CD4-positive, alpha-beta T cell treated with Interleukin-6 at 100 ng/mL for 8 hours (primary cell): Measurements from ENCODE around the gene COL6A1.
"Not testable (repeated sequence)": the region's sequence is repeated elsewhere in the genome, so short reads cannot be mapped to it uniquely, and the experiment has no call there.

ENCODE experiments used
- DNase-seq: peaks from one replicate; pipeline ENCODE4 v3.0.0-alpha.2; 2020; ENCODE audit warnings: mixed read lengths, low spot score

Gene COL6A1

DNA sequence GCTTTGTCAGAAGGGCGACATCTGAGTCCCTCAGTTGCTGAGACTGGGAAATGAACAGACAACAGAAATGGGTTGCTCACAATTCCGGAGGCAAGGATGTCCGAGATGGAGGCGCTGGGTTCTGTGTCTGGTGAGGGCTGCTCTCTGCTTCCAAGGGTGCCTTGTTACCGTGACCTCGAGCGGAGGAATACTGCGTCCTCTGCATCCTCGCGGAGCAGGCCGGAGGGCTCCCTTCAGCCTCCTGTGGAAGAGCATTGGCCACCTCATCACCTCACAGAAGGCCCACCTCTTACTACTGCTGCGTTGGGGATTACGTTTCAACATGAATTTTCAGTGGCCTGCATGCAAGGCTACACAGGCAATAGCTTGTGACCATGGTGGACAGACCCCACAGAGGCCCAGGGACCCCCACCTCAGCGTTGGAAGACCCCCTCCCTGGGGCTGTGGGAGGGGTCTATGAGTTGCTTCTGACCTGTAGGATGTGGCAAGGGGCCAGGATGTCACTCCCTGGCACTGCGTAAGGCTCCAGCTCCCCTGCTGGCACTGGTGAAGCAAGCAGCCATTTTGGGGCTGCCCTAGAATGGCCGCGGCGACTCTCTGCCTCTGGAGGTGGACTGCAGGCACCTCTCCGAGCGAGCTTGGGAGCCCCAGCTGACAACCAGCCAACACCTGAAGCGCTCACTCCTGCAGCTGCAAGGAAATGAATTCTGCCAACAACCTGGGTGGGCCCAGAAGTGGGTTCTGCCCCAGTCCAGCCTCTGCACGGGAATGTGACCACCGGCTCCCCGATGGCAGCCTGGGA lies 36.3 kb upstream of the COL6A1 start:
- no peak for DNase-seq

DNA sequence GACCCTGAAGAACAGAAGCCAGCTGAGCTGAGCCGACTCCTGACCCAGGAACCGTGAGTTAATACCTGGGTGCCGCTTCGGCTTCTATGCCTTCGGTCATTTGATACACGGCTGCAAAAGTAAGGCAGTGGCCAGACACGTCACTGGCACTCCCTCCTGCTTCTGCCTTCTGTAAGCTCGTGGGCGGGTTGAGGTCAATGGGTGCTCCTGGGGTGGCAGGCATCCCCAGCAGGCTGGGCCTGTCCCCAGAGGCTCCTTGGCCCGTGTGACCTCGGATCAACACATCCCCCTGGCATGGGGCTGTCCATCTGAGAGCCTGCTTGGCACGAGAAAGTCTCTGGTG lies 35.7 kb upstream of the COL6A1 start:
- no peak for DNase-seq

DNA sequence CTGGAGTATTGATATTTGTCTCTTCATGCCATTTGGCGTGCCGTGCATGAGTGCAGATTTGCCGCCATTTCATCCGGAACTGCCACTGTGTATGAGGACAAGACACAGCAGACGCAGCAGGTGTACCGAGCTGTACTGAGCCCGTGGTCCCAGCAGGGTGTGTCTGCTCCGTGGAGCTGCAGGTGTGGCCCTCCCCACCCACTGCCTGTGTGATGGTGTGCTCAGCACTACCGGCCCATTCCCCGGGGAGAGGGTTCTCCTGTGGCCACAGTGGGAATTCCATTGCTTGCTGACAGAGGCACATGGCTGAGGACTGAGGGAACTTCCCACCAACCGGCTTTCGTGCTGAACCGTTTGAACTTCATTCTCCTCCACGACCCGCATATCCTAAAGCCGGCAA lies 34.3 kb upstream of the COL6A1 start:
- no peak for DNase-seq

DNA sequence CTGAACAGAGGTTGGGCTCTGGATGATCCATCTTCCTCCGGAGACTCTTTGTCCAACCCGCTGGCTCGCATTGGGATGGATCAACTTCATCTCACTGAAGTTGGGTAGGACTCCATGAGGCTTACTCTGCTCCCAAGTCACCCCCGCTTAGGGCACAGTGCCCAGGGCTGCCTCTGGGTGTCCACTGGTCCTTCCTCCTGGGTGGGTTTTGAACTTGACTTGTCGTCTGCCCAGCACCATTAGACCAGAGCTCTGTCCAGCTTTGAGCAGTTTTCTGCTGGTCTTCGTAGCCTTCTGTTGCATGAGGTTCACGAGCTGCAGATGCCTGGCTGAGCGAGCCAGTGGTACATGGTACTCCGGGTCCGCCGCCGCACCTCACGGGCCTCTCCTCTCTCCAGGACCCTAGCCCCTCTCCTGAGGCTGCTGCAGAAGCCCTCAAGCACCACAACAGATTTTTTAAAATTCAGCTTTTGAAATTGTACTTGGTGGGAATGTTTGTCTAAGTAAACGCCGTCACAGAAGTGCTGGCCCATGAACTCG lies 33.8 kb upstream of the COL6A1 start:
- DNase-seq, result no peak

DNA sequence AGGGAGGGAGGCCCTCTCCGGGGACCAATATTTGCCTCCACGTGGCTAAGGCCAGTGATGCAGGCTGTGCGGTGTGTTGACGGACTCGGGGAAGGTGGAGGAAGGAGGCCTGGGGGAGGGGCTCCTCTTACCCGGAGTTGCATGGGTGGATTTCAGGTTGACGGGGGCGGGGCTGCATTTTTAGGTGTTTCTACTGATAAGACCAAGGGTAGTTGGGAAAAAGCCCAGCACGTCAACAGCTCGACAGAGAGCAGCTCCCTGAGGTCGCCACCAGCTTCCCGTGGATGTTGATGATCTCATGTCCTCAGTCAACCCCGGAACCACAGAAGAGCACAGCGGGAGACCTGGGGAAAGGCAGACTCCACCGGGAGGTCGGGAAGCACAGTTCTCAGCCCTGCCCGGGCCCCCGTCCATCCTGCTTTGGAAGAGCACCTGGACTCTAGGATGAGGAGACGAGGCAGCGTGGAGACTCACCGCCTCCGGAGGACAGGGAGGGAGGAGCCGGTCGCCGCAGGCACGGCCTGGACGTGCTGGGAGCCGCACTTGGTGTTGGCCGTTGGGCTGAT lies 32.9 kb upstream of the COL6A1 start:
- no peak for DNase-seq

DNA sequence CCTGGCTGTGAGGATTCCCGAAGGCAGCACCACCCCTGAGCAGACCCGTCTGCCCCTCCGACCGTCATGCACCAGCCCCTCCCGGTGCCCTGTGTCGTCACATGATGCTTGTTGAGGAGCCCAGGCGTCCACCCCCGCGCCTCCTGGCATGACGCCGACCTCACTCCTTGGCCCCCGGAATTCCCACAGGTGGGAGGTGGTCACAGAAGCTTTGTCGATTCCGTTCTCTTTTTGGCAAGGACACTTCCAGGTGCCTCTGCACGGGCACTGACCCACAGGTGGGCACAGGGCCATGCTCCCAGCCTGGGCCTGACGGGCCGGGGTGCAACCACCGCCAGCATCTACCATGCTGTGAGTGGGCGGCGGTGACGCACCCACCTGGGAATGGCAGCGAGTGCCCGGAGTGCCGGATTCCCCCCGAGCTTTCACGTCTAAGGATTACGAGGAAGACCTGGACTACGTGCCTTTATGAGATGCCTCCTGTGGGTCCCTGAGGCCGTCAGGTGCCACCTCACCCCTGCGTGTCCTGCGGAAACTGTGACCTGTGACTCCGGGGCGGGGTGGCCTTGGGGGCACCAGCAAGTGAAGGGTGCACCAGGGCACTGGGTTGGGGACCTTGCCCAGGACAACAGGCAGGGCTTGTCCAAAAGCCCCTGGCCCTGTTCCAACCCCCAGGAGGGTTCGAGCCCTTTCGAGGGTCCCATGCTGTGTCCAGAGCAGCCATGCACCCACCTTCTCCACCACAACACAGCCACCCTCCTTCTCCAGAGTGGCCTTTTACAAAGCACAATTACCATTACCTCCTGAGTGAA lies 31.4 kb upstream of the COL6A1 start:
- DNase-seq, result no peak

DNA sequence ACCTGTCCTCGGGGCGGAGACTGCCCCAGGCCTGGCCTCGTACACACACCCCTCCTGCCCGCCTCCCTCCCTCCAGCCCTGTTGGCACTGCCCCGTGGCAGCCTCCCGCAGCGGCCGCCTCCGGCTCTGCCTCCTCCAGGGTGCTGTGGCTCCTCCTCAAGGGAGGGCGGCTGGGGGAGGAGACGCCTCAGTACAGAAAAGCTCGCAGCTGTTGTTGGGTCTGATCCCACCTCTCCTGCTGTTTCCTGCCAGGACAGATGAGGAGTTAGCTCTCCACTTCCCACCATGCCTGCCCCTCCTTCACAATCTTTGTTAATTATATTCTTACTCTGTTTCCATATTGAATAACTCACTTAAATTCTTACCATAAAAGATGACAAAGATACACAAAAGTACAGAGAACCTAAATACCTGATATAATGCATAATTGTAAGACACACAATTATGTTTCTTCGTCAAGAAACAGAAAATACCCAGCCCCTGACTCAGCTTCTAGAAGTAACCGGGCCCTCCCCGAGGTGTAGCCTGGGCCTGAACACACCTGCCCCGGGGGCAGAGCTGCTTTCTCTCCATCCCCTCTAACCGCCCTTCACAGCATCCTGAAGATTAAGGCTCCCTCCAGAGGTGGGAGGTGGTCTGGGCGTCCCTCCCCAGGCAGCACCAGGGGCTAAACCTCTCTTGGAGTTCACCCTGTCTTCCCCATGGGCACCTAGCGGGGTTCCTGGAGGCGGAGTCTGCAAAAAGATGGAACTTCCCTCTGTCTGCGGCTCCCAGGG lies 30.6 kb upstream of the COL6A1 start:
- DNase-seq, result no peak

DNA sequence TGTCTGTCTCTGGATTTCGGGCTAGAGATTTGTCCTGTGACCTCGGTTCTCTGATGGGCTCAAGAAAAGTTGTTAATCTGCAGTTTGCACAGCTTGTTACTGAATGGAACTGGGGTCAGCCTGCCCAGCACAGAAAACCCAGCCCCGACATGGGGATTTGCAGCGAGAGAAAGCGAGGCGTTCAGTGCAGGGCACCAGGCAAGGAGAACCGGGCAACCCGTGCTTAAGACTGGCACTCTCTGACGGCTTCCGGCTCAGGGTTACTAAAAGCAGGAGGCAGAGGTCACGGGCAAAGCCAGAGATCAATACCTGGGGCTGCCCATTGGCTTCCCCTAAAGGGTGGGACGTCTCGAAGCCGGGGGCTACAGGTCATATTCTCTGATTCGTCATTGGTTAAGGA lies 29.9 kb upstream of the COL6A1 start:
- no peak for DNase-seq

DNA sequence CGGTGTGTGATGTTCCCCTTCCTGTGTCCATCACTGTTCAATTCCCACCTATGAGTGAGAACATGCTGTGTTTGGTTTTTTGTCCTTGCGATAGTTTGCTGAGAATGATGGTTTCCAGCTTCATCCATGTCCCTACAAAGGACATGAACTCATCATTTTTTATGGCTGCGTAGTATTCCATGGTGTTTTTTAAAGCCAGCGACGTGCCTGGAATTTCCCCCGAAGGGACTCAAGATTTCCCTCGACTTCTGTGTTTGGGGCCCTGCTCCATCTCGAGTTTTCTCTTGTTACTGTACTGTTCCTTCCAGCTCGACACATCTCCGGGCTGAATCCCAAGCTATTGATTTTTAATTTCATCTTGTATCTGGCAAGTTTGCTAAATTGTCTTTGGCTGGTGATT lies 29.0 kb upstream of the COL6A1 start:
- DNase-seq, result not testable (repeated sequence)

DNA sequence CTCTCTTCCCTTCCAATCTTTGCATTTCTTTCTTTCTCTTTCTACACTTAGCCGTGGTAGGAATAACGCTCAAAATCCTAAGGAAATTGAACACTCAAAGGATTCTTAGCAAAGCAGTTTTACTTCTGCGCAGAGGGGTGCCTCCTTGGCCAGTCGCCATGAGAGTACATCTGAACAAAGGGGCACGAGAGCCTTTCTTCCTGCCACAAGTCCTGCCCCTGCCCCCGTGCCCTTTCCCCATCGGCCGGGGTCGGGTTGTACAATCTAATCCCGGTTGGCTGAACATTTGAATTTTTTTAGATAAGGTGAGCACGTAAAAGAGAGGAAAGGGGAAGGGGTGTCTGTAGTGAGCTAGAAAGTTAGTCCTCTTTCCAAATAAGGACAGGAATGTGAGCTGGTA lies 28.6 kb upstream of the COL6A1 start:
- DNase-seq, result no peak

DNA sequence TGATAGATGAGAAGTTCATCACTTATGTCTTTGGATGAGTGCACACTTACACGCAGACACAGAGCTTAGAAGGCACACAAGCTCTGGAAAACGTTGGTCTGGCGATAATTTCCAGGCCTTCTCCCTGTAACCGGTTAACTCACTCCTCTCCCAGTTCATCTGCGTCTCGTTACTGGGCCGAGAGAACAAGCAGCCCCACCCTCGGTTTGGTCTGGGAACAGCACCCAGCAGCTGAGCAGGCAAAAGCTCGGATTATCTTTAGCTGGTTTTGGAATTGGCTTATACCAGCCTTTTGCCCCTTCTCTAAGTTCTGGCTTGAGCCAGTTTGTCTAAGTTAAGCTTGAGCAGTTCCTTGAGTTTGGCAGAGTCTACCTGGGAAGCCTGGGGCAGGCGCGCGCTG lies 27.3 kb upstream of the COL6A1 start:
- no peak for DNase-seq

DNA sequence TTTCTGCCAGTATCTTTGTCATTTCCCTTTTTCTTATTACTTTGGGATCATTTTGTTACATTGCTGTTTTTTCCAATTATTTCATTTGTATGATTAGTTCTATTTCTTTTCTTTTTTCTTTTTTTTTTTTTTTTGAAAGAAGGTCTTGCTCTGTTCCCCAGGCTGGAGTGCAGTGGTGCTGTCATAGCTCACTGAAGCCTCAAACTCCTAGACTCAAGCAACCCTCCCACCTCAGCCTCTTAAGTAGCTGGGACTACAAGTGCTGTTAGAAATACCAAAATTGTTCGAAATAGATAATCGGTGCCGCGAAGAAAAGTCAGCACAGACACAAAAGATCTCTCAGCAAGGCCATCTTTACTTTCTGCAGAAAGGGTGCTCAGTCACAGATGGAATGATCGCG lies 26.6 kb upstream of the COL6A1 start:
- DNase-seq, result no peak

DNA sequence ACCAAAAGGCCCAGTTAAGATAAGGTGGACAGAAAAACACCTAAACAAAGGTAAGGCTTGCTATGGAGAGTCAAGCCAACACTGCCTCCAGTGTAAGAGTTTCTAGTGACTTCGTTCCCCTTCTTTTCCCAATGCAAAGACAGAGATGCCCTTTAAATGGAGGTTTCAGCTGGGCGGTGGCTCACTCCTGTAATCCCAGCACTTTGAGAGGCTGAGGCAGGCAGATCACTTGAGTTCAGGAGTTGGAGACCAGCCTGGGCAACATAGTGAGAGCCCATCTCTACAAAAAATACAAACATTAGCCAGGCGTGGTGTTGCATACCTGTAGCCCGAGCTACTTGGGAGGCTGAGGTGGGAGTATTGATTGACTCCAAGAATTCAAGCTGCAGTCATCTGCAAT lies 24.0 kb upstream of the COL6A1 start:
- DNase-seq, result no peak

DNA sequence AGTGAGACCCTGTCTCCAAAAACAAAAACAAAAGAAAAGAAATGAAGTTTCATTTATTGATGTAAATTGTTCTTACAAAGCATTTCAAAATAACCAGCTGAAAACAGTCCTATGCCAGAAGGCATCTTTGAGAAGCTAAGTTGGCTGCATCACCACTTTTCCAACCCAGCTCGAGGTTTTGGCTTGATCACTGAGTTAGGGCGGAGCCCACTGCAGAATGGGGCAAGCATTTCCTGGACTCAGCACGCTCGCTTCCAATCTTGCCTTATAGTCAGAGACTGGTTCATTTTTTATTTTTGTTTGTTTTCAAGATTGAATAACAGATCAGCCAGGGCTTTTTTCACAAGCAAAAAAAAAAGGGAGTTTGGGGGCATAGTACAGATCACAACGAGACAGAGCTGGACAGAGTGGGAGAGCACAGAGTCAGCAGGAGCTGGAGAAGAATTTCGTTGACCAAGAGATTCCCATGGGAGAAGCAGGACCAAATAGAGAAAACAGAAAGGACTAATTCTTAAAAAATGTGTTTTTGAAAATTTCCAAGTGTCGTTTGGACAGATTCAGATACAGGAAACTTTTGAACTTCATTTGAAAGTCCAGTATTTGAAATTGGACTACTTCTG lies 23.5 kb upstream of the COL6A1 start:
- no peak for DNase-seq

DNA sequence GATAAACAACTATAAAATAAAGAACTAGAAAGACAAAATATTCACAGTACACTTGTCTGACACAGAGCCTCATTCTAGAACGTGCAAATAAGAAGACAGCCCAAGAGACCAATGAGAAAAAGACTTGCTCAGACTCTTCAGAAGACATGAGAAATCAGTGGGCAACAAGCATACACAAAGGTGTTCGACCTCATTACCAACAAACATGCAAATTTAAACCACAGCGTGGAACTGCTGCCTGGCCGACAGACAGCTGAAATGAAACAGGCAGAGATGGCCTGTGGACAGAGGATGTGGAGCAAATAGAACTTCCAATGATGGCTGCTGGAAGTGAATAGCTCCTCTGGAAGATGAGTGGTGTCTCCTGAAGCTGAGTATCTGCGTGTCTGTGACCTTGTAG lies 22.4 kb upstream of the COL6A1 start:
- no peak for DNase-seq

DNA sequence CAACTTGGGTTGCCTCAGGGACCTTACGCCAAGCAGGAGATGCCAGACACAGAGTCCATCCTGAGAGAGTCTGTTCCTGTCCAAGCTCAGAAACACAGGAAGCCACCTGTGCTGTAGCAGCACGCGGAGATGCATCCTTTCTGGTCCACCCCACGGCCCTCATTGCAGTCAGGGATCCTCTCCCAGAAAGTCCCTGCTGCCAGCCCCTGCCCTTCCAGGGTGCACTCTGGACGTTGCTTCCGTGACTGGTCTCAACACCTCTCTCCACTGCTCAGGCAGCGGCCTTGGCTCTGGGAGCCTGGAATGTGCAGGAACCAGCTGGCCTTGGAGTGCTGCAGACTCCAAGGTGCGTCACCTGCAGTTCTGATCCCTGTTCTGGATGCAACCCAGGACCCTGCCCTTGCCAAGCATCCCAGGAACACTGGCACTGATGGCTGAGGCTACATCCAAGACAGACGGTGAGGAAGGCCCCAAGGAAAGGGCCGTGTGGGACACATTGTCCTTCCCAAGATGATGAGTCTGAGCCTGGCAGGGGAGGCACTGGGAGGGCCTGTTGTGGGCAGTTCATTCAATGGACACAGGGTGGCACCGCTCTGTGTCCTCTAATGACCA lies 21.7 kb upstream of the COL6A1 start:
- DNase-seq, result no peak

DNA sequence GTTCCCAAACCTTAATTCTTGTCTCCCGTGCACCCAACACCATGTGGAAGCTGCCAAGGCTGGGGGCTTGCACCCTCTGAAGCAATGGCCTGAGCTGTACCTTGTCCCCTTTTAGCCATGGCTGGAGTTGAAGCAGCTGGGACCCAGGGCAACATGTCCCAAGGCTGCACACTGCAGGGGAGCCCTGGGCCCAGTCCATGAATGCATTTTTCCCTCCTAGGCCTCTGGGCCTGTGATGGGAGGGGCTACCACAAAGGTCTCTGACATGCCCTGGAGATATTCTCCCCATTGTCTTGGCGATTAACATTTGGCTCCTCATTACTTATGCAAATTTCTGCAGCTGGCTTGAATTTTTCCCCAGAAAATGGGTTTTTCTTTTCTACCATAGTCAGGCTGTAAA lies 20.2 kb upstream of the COL6A1 start:
- not testable (repeated sequence) for DNase-seq

DNA sequence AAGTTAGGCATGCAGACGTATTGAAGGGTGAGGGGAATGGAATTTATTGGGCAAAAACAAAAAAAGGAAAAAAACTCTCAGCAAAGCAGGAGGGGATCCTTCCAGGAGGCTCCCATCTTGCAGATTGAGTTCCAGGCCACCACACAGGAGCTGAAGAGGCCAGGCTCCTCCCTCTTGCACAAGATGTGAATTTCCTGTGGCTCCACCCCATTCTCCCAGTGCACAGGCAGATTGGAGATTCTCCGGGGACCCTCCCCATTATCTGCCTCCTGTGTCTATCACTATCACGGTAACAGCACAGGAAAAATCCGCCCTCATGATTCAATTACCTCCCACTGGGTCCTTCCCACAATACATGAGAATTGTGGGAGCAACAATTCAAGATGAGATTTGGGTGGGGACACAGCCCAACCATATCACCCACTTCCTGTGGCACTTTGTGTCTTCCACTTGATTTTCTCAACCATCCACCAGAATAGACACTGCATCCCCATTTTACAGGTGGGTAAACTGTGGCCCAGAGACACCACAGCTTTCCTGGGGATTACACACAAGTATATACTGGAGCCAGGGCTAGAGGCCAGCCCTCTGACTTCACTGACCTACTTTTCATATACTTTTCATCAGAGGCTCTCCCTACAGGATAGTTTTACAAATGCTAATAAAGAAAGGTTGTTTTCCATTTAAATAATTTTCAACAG lies 18.9 kb upstream of the COL6A1 start:
- DNase-seq, result no peak

DNA sequence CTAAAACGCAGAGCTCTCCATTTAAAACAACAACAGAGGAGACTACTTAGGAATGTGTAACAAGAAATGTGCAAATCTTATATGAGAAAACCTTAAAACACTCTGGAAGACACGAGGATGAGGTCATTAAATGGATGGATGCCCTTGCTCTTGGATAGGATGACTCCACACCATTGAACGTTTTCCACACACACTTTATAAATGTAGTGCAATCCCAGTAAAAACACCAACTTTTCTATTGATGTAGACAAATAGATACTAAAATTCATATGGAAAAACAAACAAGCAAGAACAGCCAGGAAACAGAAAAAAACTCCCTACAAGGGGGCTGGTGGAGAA lies 18.4 kb upstream of the COL6A1 start:
- DNase-seq, result no peak

DNA sequence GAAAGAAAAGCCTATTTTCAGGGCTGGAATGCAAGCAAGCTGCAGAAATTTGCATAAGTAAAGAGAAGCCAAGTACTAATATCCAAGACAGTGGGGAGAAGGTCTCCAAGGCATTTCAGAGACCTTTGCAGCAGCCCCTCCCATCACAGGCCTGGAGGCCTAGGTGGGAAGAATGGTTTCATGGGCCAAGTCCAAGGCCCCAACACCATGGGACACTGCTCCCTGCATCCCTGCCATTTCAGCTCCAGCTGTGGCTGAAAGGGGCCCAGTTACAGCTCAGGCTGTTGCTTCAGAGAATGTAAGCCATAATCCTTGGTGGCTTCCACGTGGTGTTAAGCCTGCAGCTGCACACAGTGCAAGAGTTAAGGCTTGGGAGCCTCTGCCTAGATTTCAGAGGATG lies 16.9 kb upstream of the COL6A1 start:
- DNase-seq, result no peak
